HUES6 (cell line): Measurements from ENCODE around the gene EDAR.

Experiments used
- H3K27ac ChIP-seq: 2 replicates; pipeline ENCODE4 v1.7.0; 2013; ENCODE audit warnings: low read depth, mild to moderate bottlenecking, low read length, inconsistent platforms
- H3K27me3 ChIP-seq: 2 replicates; pipeline ENCODE4 v1.6.1; 2013; ENCODE audit warnings: low read length; ENCODE audit not compliant: control insufficient read depth, insufficient read depth
- H3K36me3 ChIP-seq: 2 replicates; pipeline ENCODE4 v1.6.1; 2013; ENCODE audit warnings: low read length; ENCODE audit not compliant: control insufficient read depth, insufficient read depth
- H3K4me1 ChIP-seq: 2 replicates; pipeline ENCODE4 v1.6.1; 2013; ENCODE audit warnings: low read length; ENCODE audit not compliant: control insufficient read depth, insufficient read depth
- H3K4me3 ChIP-seq: 2 replicates; pipeline ENCODE4 v1.5.1; 2013; ENCODE audit warnings: low read depth, low read length
- H3K9ac ChIP-seq: one replicate; pipeline ENCODE4 v1.6.1; 2013; ENCODE audit warnings: mild to moderate bottlenecking, low read length
- H3K9me3 ChIP-seq: 2 replicates; pipeline ENCODE4 v1.6.1; 2013; ENCODE audit warnings: low read depth, low read length; ENCODE audit not compliant: control insufficient read depth, insufficient read depth

EDAR gene

DNA sequence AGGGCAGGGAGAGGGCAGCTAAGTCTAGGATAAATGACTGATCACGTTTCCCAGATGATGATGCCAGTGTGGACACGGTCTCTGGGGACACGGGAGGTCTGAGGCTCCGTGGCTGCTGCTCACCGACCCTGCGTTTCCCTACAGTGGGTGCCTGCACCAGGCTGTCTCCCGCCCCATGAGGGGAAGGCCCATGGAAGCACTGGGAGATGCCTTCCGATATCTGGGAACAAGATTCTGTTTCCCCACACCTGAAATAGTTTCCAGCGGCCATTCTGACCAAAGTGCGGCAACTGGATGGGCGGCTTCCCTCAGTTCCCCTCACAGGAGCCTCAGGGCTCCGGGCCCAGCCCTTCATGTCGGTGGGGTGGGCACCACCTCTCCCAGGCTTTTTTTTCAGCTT is 83.1 kb downstream of the EDAR start:
- Histone ChIP-seq H3K9ac (no peak overlapping the region), H3K9me3 (no peaks in the 10 kb centered on the region), H3K27ac (no peak overlapping the region), H3K27me3 (no peaks in the 10 kb centered on the region), H3K4me1 (no peaks in the 10 kb centered on the region), H3K4me3 (no peak overlapping the region), H3K36me3 (no peaks in the 10 kb centered on the region)

GRCh38 chr2:108905176-108905575 is 83.8 kb downstream of the EDAR start:
- no peak overlapping the region for H3K4me3 ChIP-seq
- H3K9ac ChIP-seq, result no peak overlapping the region
- H3K9me3 ChIP-seq, result no peaks in the 10 kb centered on the region
- H3K27me3 ChIP-seq, result no peaks in the 10 kb centered on the region
- no peak overlapping the region for H3K27ac ChIP-seq
- no peaks in the 10 kb centered on the region for H3K36me3 ChIP-seq
- H3K4me1 ChIP-seq, result no peaks in the 10 kb centered on the region

DNA sequence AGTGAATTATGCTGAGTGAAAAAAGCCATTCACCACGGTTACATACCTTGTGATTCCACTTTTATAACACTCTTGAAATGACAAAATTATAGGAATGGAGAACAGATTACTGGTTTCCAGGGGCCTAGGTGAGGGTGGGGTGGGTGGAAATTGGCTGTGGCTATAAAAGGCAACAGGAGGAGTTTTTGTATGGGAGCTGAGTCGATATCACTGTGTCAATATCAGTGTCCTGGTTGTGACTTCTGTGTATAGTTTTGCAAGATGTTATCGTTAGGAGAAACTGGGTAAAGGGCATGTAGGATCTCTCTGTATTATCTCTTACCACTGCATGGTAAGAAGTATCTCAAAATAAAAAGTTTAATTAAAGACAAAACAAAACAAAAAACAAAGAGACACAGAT is 84.3 kb downstream of the EDAR start:
- H3K9me3 ChIP-seq, result no peaks in the 10 kb centered on the region
- no peaks in the 10 kb centered on the region for H3K27me3 ChIP-seq
- H3K4me1 ChIP-seq, result no peaks in the 10 kb centered on the region
- H3K4me3 ChIP-seq, result no peak overlapping the region
- H3K36me3 ChIP-seq, result no peaks in the 10 kb centered on the region
- H3K9ac ChIP-seq, result no peak overlapping the region
- no peak overlapping the region for H3K27ac ChIP-seq

- H3K36me3 ChIP-seq, result no peaks in the 10 kb centered on the region
- no peaks in the 10 kb centered on the region for H3K4me1 ChIP-seq
- H3K27ac ChIP-seq, result no peak overlapping the region
- H3K9me3 ChIP-seq, result peaks cover 5% of the 10 kb centered on the region; the same call in 1 of the 2 replicates
- no peak overlapping the region for H3K4me3 ChIP-seq
- no peak overlapping the region for H3K9ac ChIP-seq
- H3K27me3 ChIP-seq, result no peaks in the 10 kb centered on the region
Observed at GRCh38 chr2:108898315-108899082, 90.5 kb downstream of the EDAR start.

- no peaks in the 10 kb centered on the region for H3K36me3 ChIP-seq
- H3K9ac ChIP-seq, result no peak overlapping the region
- H3K27me3 ChIP-seq, result no peaks in the 10 kb centered on the region
- H3K27ac ChIP-seq, result no peak overlapping the region
- no peaks in the 10 kb centered on the region for H3K4me1 ChIP-seq
- H3K4me3 ChIP-seq, result no peak overlapping the region
- peaks cover 5% of the 10 kb centered on the region; the same call in 1 of the 2 replicates for H3K9me3 ChIP-seq
Observed at GRCh38 chr2:108896741-108897140, 92.3 kb downstream of the EDAR start.

DNA sequence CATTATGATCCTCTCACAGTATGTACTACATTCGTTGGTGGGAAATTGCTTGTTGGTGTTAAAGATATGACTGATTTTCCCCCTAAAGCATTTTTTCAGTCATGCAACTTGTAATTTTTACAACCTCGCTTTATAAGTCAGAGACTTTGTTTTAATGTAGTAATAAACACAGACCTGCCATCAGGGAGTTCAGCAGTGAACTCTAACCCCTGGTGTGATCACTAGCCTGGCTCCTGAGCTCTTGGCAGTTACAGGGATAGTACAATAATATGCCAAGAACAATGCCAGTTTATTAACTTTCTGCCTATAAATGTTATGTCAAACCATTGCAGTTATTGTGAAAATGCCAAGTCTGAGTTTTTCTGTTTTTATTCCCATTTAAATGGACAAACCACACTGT is 93.8 kb downstream of the EDAR start:
- peaks cover 7% of the 10 kb centered on the region; the same call in 1 of the 2 replicates for H3K9me3 ChIP-seq
- no peaks in the 10 kb centered on the region for H3K4me1 ChIP-seq
- no peaks in the 10 kb centered on the region for H3K36me3 ChIP-seq
- no peak overlapping the region for H3K4me3 ChIP-seq
- no peaks in the 10 kb centered on the region for H3K27me3 ChIP-seq
- no peak overlapping the region for H3K27ac ChIP-seq
- no peak overlapping the region for H3K9ac ChIP-seq

GRCh38 chr2:108894766-108895165 is 94.3 kb downstream of the EDAR start:
- Histone ChIP-seq H3K36me3 (no peaks in the 10 kb centered on the region), H3K4me1 (no peaks in the 10 kb centered on the region), H3K9me3 (peaks cover 8% of the 10 kb centered on the region; the same call in 1 of the 2 replicates), H3K27me3 (no peaks in the 10 kb centered on the region), H3K4me3 (no peak overlapping the region), H3K9ac (no peak overlapping the region), H3K27ac (no peak overlapping the region)

GRCh38 chr2:108893277-108893676 is 95.7 kb downstream of the EDAR start:
- H3K27ac ChIP-seq, result no peak overlapping the region
- H3K36me3 ChIP-seq, result no peaks in the 10 kb centered on the region
- H3K4me1 ChIP-seq, result no peaks in the 10 kb centered on the region
- peaks cover 8% of the 10 kb centered on the region; the same call in 1 of the 2 replicates for H3K9me3 ChIP-seq
- H3K4me3 ChIP-seq, result no peak overlapping the region
- no peaks in the 10 kb centered on the region for H3K27me3 ChIP-seq
- no peak overlapping the region for H3K9ac ChIP-seq

DNA sequence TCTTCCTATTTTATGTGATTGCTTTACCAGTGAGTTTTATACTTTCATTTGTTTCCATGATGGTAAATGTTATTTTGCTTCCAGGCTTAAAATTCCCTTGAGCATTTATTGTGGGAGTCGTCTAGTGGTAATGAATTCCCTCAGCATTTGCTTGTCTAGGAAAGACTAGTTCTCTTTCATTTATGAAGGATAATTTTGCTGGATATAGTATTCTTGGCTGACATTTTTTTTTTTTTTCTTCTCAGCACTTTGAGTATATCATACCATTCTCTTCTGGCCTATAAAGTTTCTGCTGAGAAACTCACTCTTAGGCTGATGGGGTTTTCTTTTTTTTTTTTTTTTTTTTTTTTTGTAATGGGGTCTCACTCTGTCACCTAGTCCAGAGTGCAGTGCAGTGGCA is 99.1 kb downstream of the EDAR start:
- Histone ChIP-seq H3K27me3 (no peaks in the 10 kb centered on the region), H3K4me3 (no peak overlapping the region), H3K4me1 (no peaks in the 10 kb centered on the region), H3K9ac (no peak overlapping the region), H3K27ac (no peak overlapping the region), H3K9me3 (peaks cover 4% of the 10 kb centered on the region; the same call in 1 of the 2 replicates), H3K36me3 (no peaks in the 10 kb centered on the region)

GRCh38 chr2:108884619-108885018 is 104.4 kb downstream of the EDAR start:
- H3K27me3 ChIP-seq, result no peaks in the 10 kb centered on the region

GRCh38 chr2:108878276-108878675 is 110.7 kb downstream of the EDAR start:
- H3K36me3 ChIP-seq, result peaks cover 21% of the 10 kb centered on the region
- H3K4me3 ChIP-seq, result no peak overlapping the region
- peaks cover 32% of the 10 kb centered on the region for H3K9me3 ChIP-seq
- H3K27ac ChIP-seq, result no peak overlapping the region
- H3K27me3 ChIP-seq, result no peaks in the 10 kb centered on the region
- no peak overlapping the region for H3K9ac ChIP-seq
- H3K4me1 ChIP-seq, result no peaks in the 10 kb centered on the region

More at GRCh38 chr2:108884619-108885018, 104.4 kb downstream of the EDAR start:
- no peaks in the 10 kb centered on the region; the same call in 1 of the 2 replicates for H3K36me3 ChIP-seq
- 0 out of 2 replicates have a peak, but pooled peaks cover 3% of the 10 kb centered on the region for H3K4me1 ChIP-seq
- H3K4me3 ChIP-seq, result no peak overlapping the region
- H3K9ac ChIP-seq, result no peak overlapping the region
- H3K27ac ChIP-seq, result no peak overlapping the region
- H3K9me3 ChIP-seq, result peaks cover 35% of the 10 kb centered on the region
